NCI-H2107 treated with DMSO at 0.1 percent for 48 hours (cell line): ENCODE results near the gene C2.
"Not testable (repeated sequence)": the region's sequence is repeated elsewhere in the genome, so short reads cannot be mapped to it uniquely, and the experiment has no call there.

Source experiments
- DNase-seq: peaks from one replicate; lab custom pipeline; 2025; ENCODE audit not compliant: unreplicated experiment; lab: John Stamatoyannopoulos, UW

The C2 gene

GRCh38 chr6:31972709-31973350, 45.3 kb downstream of the C2 start:
- no peak for DNase-seq

- not testable (repeated sequence) for DNase-seq
Observed at GRCh38 chr6:31976065-31976464, 48.5 kb downstream of the C2 start.

GRCh38 chr6:31977816-31978431, 50.4 kb downstream of the C2 start:
- DNase-seq, result no peak

DNA sequence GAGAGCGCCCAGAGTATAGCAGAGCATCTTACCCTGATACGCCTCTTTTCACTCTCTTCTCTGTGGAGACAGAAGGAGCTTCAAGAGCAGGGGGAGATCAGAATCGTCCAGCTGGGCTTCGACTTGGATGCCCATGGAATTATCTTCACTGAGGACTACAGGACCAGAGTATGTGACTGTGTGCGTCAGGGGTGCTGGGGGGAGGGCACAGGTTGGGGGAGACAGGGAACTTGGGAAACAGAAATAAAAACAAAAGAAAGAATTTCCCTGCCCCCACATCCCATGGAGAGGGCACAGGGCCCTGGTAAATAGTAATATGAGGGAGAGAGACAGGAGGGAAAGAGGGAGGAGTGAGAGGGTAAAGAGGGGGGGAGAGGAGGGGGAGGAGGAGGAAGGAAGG, 51.3 kb downstream of the C2 start:
- no peak for DNase-seq

- DNase-seq, result no peak
Observed at GRCh38 chr6:31979238-31979898, 51.9 kb downstream of the C2 start.

DNA sequence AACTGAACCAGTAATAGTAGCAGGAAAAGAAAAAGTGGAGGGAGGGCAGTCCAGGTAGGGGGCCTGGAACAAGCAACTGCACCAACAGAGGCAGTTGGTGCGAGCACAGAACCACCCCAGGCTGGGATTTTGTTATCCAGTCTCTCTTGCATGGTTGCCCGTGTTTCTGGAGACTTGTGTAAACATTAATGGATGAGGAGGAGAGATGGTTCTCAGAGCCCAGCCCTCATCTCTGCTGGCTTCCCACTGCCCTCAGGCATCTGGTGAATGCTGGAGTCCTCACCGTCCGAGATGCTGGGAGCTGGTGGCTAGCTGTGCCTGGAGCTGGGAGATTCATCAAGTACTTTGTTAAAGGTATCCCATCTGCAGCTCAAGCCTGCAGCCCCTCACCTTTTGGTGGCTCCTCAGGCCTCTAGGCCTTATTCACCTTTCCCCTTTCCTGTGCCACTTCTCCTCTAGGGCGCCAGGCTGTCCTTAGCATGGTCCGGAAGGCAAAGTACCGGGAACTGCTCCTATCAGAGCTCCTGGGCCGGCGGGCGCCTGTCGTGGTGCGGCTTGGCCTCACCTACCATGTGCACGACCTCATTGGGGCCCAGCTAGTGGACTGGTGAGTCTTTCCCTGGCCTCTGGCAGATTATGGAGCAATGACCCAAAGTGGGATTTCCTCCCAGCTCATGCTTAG, 52.8 kb downstream of the C2 start:
- not testable (repeated sequence) for DNase-seq

GRCh38 chr6:31980998-31981397, 53.5 kb downstream of the C2 start:
- DNase-seq, result not testable (repeated sequence)

- not testable (repeated sequence) for DNase-seq
Observed at GRCh38 chr6:31981744-31982143, 54.2 kb downstream of the C2 start, which contains the start of gene C4A. Gene C4A, plus strand, starts transcription at chr6:31982057. Its CDS starts 51 bp downstream, at chr6:31982108.

DNA sequence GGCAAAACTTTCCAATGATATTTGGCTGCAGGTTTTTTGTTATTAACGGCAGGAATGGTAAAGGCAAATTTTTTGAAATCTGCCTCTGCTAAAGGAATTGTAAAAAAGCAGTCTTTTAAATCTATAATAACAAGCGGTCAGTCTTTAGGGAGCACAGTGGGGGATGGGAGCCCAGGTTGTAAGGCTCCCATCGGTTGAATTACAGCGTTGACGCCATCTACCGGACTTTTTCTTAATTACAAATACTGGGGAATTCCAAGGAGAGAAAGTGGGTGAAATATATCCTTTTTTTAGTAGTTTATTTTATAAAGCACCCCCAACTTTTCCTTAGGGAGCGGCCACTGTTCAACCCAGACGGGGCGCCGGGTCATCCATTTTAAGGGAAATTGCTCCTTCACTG, 61.8 kb downstream of the C2 start:
- not testable (repeated sequence) for DNase-seq

GRCh38 chr6:31994421-31994820, 66.9 kb downstream of the C2 start:
- not testable (repeated sequence) for DNase-seq
